HG03280 (cell line): ENCODE measurements around the gene TMEM87B.
"Not testable (repeated sequence)": the region's sequence is repeated elsewhere in the genome, so short reads cannot be mapped to it uniquely, and the experiment has no call there.

Source experiments
- ATAC-seq: cut with Tn5 transposase; IDR thresholded peaks from one replicate; pipeline ENCODE4 v1.9.1; 2021; ENCODE audit warnings: mild to moderate bottlenecking, moderate library complexity; ENCODE audit not compliant: unreplicated experiment

TMEM87B gene

GRCh38 chr2:112065486-112065885, 10.4 kb downstream of the TMEM87B start:
- ATAC-seq, result no peak

GRCh38 chr2:112065966-112066365, 10.9 kb downstream of the TMEM87B start:
- ATAC-seq, result no peak

GRCh38 chr2:112069794-112070193, 14.7 kb downstream of the TMEM87B start:
- ATAC-seq, result not testable (repeated sequence)

GRCh38 chr2:112073875-112074274, 18.8 kb downstream of the TMEM87B start:
- ATAC-seq, result no peak

- ATAC-seq, result no peak
Measured at GRCh38 chr2:112074506-112074905, 19.4 kb downstream of the TMEM87B start.

- ATAC-seq, result no peak
Measured at GRCh38 chr2:112075490-112076260, 20.6 kb downstream of the TMEM87B start.

GRCh38 chr2:112077814-112078213, 22.7 kb downstream of the TMEM87B start:
- ATAC-seq, result no peak

GRCh38 chr2:112081262-112081661, 26.2 kb downstream of the TMEM87B start:
- ATAC-seq, result no peak

- ATAC-seq, result no peak
Measured at GRCh38 chr2:112084689-112085374, 29.8 kb downstream of the TMEM87B start.

- no peak for ATAC-seq
Measured at GRCh38 chr2:112085375-112085730, 30.3 kb downstream of the TMEM87B start.

- ATAC-seq, result no peak
Measured at GRCh38 chr2:112085916-112086669, 31.0 kb downstream of the TMEM87B start.

- no peak for ATAC-seq
Measured at GRCh38 chr2:112087346-112088020, 32.4 kb downstream of the TMEM87B start.

- ATAC-seq, result no peak
Measured at GRCh38 chr2:112089375-112089774, 34.3 kb downstream of the TMEM87B start.

GRCh38 chr2:112092286-112093041, 37.4 kb downstream of the TMEM87B start:
- no peak for ATAC-seq

GRCh38 chr2:112093216-112093615, 38.1 kb downstream of the TMEM87B start:
- no peak for ATAC-seq

GRCh38 chr2:112095681-112096080, 40.6 kb downstream of the TMEM87B start:
- ATAC-seq, result no peak

- no peak for ATAC-seq
Measured at GRCh38 chr2:112096098-112096497, 41.0 kb downstream of the TMEM87B start.

GRCh38 chr2:112108178-112108832, 53.2 kb downstream of the TMEM87B start:
- ATAC-seq, result no peak

- no peak for ATAC-seq
Measured at GRCh38 chr2:112109278-112109677, 54.2 kb downstream of the TMEM87B start.

- ATAC-seq, result no peak
Measured at GRCh38 chr2:112110966-112111365, 55.9 kb downstream of the TMEM87B start.
